ENCODE data around the gene ABCA6. TPM values are rescaled to one million over a fixed set of nuclear protein-coding genes. Genes with fewer than 3 reads are reported as not detected.

ABCA6 gene
- total and polyA plus RNA-seq, 2 experiments from 2014 or later, result 1.6 to 6.3 TPM

- no peak for TF ChIP-seq EZH2phosphoT487 (IDR thresholded peaks at IDR 0.05; ENCODE audit: low read depth, severe bottlenecking, unreplicated experiment)
- TF ChIP-seq EZH2 (IDR thresholded peaks at IDR 0.05; ENCODE audit: borderline replicate concordance), result no peak
- TF ChIP-seq CTCF (IDR thresholded peaks at IDR 0.05; ENCODE audit: poor library complexity), result no peak
- Histone ChIP-seq H3K36me3 (replicated peaks; ENCODE audit: insufficient read depth, low read depth) (no peaks in the 10 kb centered on the region), H3K27ac (no peak overlapping the region), H3K4me1 (ENCODE audit: insufficient read depth) (no peaks in the 10 kb centered on the region), H3K27me3 (no peaks in the 10 kb centered on the region), H3K4me2 (no peak overlapping the region), H3K9me2 (replicated peaks; ENCODE audit: insufficient read depth) (no peaks in the 10 kb centered on the region), H4K20me1 (ENCODE audit: insufficient read depth, poor library complexity, severe bottlenecking) (no peaks in the 10 kb centered on the region), H3K9me3 (ENCODE audit: low read depth) (no peaks in the 10 kb centered on the region), H2AFZ (no peak overlapping the region), H3K4me3 (no peak overlapping the region), H3K79me2 (no peaks in the 10 kb centered on the region)
- DNase-seq (ENCODE audit: low spot score), result peak; percentile 3
These were observed 45.6 kb upstream of the ABCA6 start for GRCh38 chr17:69187294-69187693.

GRCh38 chr17:69179227-69179952 is 37.7 kb upstream of the ABCA6 start:
- Histone ChIP-seq H3K4me1 (ENCODE audit: insufficient read depth) (no peaks in the 10 kb centered on the region), H3K4me2 (no peak overlapping the region), H3K27ac (no peak overlapping the region), H3K27me3 (no peaks in the 10 kb centered on the region), H3K36me3 (replicated peaks; ENCODE audit: insufficient read depth, low read depth) (no peaks in the 10 kb centered on the region), H3K4me3 (no peak overlapping the region), H4K20me1 (ENCODE audit: insufficient read depth, poor library complexity, severe bottlenecking) (no peaks in the 10 kb centered on the region), H3K79me2 (no peaks in the 10 kb centered on the region), H3K9me3 (ENCODE audit: low read depth) (no peaks in the 10 kb centered on the region), H2AFZ (no peak overlapping the region), H3K9me2 (replicated peaks; ENCODE audit: insufficient read depth) (no peaks in the 10 kb centered on the region)
- peak; percentile 11 for DNase-seq (ENCODE audit: low spot score)
- WGBS (ENCODE audit: low lambda C conversion rate, missing lambda C conversion rate), result 83% methylated on average over 4 of the region's 4 CpGs
- TF ChIP-seq CTCF (IDR thresholded peaks at IDR 0.05; ENCODE audit: poor library complexity) (no peak), EZH2phosphoT487 (IDR thresholded peaks at IDR 0.05; ENCODE audit: low read depth, severe bottlenecking, unreplicated experiment) (no peak), EZH2 (IDR thresholded peaks at IDR 0.05; ENCODE audit: borderline replicate concordance) (no peak)

- TF ChIP-seq EZH2phosphoT487 (IDR thresholded peaks at IDR 0.05; ENCODE audit: low read depth, severe bottlenecking, unreplicated experiment) (no peak), CTCF (IDR thresholded peaks at IDR 0.05; ENCODE audit: poor library complexity) (no peak), EZH2 (IDR thresholded peaks at IDR 0.05; ENCODE audit: borderline replicate concordance) (no peak)
- 84% methylated on average over 1 of the region's 1 CpG for WGBS (ENCODE audit: low lambda C conversion rate, missing lambda C conversion rate)
- Histone ChIP-seq H3K4me2 (no peak overlapping the region), H3K79me2 (no peaks in the 10 kb centered on the region), H3K9me3 (ENCODE audit: low read depth) (no peaks in the 10 kb centered on the region), H4K20me1 (ENCODE audit: insufficient read depth, poor library complexity, severe bottlenecking) (no peaks in the 10 kb centered on the region), H3K4me1 (ENCODE audit: insufficient read depth) (no peaks in the 10 kb centered on the region), H3K27me3 (no peaks in the 10 kb centered on the region), H2AFZ (no peak overlapping the region), H3K9me2 (replicated peaks; ENCODE audit: insufficient read depth) (no peaks in the 10 kb centered on the region), H3K4me3 (no peak overlapping the region), H3K27ac (no peak overlapping the region), H3K36me3 (replicated peaks; ENCODE audit: insufficient read depth, low read depth) (no peaks in the 10 kb centered on the region)
- no peak for DNase-seq (ENCODE audit: low spot score)
These were observed 34.7 kb upstream of the ABCA6 start for GRCh38 chr17:69176457-69176795.
